ENCODE results near the gene HOXC12.

DNA sequence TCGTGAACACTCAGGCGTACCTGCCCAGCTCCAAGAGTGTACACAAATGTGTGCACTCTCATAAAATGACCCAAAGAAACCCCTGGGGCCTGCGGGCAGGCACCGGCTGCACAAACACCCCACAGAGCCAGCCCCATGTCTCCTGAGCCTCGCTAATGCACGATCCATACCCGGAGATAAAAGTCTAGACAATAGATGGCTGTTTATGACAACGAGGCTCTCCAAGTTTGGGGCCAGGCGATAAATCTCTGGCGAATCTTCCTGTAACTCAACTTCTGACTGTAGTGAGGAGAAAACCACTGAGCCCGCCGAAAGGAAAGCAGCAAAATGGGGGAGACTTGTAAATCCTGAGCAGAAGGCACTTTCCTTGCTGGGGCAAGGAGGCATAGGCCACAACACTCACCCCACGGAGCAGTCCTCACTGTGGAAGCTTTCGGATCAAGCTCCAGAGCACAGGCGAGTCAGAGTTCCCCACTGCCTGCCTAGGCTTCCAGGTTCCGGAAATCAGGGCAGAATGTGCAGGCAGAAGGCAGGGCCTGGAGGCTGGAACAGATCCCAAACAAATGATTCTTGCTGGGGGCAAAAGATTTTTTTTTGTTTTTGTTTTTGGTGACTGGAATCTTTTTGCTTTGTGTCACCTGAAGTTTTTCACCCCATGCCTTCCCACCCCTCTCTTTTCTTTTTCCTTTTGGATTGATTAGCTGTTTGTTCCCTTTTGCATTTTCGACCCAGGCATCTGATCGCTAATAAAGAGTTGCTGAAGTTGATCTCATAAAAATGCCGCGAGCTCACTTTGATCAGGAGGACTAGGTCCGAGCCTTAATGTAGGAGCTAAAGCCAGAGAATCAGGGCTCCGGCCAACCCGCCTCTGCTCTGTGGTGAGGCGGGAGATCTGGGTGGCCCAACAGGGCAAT is 13.8 kb downstream of the HOXC12 start:
- TF ChIP-seq, protein P1, sequence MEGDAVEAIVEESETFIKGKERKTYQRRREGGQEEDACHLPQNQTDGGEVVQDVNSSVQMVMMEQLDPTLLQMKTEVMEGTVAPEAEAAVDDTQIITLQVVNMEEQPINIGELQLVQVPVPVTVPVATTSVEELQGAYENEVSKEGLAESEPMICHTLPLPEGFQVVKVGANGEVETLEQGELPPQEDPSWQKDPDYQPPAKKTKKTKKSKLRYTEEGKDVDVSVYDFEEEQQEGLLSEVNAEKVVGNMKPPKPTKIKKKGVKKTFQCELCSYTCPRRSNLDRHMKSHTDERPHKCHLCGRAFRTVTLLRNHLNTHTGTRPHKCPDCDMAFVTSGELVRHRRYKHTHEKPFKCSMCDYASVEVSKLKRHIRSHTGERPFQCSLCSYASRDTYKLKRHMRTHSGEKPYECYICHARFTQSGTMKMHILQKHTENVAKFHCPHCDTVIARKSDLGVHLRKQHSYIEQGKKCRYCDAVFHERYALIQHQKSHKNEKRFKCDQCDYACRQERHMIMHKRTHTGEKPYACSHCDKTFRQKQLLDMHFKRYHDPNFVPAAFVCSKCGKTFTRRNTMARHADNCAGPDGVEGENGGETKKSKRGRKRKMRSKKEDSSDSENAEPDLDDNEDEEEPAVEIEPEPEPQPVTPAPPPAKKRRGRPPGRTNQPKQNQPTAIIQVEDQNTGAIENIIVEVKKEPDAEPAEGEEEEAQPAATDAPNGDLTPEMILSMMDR (IDR thresholded peaks at IDR 0.05): no peak
- no peak for TF ChIP-seq EP300 (IDR thresholded peaks at IDR 0.05)
- TF ChIP-seq POLR2A (IDR thresholded peaks at IDR 0.05): no peak
